HPDE6-E6E7 (cell line): ENCODE results near the gene LRRC18.

Experiments
- DNase-seq: peaks from one replicate; pipeline ENCODE4 v3.0.0; 2011; ENCODE audit warnings: missing footprints; ENCODE audit errors: extremely low spot score

The LRRC18 gene

GRCh38 chr10:48939790-48940325, at the start of gene LRRC18:
TSS of gene LRRC18 (minus strand) at chr10:48939840. CDS start at chr10:48914155, 25,685 bp downstream.
- DNase-seq = no peak

- no peak for DNase-seq
These were observed 46.0 kb upstream of the LRRC18 start for GRCh38 chr10:48985621-48986158.

DNA sequence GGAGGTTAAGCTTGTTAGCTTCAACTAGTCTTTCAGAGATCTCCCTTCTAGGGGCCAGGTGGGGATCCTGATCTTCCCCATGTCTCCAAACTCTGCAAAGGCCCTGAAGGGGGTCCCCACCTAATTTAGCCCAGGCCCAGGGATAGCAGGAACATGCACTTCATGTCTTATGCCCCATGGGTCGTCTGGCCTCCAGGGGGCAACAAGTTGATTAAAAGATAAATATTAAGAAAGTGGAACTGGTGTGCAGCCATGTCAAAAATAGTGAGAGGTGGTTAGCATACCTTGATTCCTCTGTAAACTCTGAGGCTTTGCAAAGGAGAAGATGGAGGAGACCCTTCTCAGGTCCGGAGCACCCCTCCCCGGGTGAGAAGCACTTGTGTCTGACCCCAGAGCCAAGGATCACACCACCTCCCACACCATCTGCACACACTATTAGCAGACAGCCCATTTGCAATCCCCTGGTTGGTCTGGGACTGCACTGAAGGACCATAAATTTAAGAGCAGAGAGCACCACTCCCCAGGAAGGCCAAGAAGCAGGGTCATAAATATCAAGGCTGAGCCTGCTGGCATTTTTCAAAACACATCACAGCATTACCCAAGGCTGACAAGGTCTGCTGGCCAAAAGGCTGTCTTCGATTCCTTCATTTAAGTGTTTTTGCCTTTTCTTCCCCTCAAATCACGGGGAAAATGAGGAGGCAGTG, 44.2 kb upstream of the LRRC18 start:
- DNase-seq = no peak

DNA sequence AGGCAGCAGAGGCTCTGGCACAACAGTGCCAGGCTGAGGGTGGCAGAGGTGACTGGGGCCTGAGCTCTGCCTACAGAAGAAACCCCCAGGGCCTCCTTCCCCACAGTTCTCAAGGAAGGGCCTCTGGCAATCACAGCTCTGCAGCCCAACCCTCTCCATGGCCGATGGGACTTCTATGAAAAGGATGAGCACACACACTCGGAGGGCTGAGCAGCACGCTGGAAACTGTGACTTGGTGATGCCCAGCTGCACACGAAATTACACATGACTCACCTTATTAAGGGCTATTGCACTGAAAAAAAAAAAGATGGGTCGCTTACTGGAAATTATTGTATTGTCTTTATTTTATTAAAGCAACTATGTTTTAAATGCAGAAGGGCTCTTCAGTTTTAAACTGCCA, 42.9 kb upstream of the LRRC18 start:
- DNase-seq = no peak

DNA sequence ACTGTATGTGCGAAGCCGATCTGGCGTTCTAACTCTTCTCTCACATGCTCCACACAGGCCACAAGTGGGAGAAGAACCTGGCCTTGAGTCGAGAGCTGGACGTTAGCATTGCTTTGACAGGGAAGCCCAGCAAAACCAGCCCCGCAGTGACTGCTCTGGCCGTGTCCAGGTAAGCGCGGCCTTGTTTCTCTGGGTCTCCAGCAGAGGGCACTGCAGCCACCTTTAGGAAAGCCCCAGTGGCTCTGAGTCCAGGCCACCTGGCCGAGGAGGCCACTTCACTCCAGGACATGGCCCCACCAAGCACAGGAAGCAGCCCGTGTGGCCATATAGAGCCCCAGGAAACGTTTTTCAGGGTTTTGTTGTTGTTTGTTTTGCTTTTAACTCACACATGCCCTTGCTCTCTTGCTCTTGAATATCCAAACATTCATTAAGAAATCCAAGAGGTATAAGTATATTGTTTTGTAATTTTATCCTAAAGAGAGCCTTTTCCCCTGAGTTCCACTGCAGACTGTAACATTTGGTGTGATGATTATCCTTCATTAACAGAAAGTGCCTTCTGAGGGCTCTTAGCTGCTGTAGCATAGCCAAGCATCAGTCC, 41.8 kb upstream of the LRRC18 start:
- peak; percentile 38 for DNase-seq

- DNase-seq = no peak
These were observed 38.7 kb upstream of the LRRC18 start for GRCh38 chr10:48978318-48978717.

DNA sequence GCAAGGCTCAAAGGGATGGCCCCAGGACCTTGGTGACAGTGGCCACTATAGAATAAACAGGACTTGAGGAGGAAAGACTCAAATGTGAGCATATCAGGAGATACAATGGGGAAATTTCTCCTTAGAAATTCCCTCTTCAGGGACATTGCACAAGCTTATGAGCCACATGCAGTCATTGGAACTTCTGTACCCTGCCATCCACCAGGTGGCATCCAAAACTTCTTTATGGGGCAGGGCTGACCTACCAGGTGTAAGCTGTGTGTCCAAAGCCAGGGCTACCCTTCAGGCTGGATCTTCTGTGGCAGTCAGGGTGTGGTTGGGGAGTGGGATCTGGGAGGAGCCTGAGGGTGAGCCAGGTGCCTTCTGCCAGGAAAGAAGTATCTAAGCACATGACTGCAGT, 36.6 kb upstream of the LRRC18 start:
- DNase-seq = no peak

- DNase-seq = no peak
These were observed 35.0 kb upstream of the LRRC18 start for GRCh38 chr10:48974510-48975156.

- no peak for DNase-seq
These were observed 33.4 kb upstream of the LRRC18 start for GRCh38 chr10:48973065-48973464.

GRCh38 chr10:48970654-48971053, 31.0 kb upstream of the LRRC18 start:
- DNase-seq = no peak

DNA sequence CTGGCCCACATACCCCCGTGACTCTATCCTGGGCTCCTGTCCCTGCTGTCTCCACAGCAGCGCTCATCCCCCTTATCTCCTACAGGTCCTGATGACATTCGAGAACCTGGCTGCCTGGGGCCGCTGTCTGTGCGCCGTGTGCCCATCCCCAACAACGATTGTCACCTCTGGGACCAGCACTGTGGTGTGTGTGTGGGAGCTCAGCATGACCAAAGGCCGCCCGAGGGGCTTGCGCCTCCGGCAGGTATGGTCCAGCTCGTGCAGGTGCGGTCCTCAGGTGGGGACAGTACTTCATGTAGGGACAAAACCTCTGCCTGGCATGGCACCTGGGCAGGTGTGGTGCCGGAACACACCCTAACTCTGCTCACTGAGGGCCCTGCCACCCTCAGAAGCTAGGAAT, 30.4 kb upstream of the LRRC18 start:
- no peak for DNase-seq

DNA sequence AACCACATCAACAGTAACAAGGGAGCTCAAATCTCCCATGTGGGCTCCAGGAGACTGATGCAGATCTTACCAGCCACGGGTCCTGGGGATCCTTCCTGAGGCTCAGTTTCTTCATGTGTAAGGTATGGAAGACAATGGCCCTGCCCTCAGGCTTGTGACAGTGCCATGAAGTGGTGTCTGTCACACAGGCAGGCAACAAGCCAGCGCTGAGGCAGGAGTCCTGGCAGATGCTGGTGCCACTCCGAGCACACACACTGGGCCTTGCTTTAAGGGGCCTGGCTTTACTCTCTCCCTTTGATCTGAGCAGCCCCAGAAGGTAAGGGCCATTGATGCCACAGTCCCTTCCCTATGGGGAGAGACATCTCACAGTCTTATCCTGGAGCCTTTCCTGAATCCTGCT, 28.4 kb upstream of the LRRC18 start:
- DNase-seq = no peak

DNA sequence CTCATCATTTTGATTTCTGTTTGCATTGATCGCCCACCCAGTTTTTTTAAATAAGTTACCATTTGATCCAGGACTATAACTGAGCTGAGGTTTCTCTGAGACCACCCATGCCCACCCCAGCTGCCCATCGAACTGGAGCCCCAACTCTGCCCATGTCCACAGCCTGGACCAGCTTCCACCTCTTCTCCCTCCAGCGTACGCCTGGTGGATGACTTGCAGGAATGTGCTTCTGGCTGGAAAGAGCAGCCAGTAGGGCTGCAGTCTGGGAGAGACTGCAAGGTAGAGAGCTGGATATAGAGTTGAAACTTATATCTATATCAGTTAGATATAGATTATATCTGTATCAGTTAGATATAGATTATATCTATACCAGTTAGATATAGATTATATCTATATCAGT, 25.8 kb upstream of the LRRC18 start:
- no peak for DNase-seq

GRCh38 chr10:48964038-48964437, 24.4 kb upstream of the LRRC18 start:
- no peak for DNase-seq

DNA sequence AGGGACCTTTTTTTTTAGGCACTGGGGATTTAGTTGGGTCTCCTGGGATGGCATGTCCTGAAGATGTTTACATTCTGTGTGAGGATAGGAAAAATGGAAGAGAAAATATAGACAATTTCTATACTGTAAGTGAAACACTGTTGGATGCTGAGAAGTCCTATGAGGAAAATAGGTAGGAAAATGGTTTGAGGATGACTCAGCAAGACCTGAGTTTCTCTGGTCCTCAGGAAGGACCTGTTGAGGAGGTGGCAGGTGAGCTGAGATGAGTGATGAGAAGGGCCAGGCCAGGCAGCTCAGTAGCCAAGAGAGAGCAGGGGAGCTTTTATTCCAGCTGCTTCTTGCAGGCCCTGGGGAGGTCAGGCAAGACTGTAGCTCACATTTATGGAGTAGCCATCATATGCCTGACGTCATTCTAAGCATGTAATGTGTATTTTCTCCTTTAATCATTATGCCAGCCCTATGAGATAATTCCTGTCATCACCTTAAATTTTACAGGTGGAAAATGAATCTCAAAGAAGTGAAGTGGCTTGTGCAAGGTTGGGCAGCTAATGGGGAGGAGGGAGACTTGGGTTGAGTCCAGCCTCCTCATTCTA, 19.1 kb upstream of the LRRC18 start:
- DNase-seq = no peak

DNA sequence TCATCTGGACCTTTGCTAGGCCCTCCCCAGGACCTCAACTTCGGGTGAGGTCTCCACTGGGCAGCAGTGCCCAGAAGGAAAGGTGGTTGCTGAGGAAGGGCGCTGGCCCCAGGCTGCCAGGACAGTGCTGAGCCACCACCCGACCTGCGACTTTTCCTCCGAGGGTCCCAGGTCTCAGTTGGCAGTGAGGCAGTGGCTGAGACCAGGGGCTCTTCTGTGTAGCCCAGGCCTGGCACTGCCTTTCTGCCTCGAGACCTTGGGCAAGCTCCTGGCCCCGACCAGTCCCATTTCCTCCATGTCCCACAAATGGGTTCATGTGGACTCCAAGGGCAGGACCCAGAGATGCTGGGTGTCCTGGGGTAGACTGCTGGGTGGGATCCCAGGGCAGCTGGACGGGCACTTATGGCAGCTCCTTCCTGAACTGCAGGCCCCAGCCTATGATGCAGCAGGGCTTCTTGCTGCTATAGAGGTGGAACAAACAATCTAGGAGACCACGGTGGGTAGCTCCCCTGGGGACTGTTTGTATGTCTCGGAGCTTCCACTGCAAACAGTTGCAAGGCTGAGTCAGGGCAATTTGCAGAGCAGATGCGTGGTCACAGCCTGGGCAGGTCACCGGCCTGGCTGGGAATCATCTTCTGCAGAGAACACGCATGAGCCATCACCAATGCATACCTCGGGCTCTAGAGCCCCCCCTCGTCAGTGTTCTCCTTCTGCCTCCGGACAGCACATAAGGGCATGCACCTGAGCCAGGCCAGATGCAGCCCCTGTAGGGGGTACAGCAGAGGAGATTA, 17.9 kb upstream of the LRRC18 start:
- no peak for DNase-seq

DNA sequence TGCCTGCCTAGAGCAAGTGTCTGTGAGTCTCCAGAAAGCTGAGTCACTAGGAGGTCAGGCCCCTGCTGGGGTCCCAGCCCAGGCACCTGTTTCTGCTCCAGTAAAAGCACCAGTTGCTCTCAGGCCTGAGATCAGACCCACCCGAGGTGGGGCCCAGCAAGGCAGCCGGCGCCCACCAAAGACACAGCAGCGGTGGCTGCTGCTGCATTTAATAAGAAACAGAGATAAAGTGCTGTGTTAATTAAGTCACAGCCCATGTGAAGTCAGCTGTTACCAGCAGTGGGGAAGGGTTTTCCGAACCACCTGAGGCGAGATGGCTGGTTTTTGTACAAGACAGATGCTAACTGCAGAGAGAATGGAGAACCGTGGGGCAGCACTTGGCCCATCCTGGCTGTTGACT, 12.1 kb upstream of the LRRC18 start:
- DNase-seq = no peak

DNA sequence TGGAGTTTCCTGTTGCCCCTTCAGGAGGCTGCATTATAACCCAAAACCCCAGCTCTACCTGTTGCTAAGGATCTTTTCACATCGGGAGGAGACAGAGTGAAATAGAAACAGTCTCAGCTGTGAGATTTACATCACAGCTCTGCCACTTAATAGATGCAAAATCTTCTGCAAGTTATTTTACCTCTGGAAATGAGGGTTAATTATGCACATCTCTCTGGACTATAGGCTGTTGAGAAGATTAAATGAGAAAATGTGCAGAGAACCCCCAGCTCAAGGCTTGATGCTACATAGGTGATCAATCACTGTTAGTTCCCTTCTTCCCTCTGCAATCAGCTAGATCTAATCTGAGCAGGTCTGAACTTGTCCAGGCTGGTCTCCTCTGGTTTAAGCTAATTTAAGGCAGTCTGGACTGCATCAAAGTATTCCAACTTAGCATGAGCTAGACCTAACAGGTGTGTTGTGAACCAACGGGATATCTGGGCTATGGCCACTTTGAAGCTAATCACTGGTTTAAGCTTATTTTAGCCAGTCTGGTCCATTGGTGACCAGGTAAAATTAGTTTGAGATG, 8.9 kb upstream of the LRRC18 start:
- no peak for DNase-seq

DNA sequence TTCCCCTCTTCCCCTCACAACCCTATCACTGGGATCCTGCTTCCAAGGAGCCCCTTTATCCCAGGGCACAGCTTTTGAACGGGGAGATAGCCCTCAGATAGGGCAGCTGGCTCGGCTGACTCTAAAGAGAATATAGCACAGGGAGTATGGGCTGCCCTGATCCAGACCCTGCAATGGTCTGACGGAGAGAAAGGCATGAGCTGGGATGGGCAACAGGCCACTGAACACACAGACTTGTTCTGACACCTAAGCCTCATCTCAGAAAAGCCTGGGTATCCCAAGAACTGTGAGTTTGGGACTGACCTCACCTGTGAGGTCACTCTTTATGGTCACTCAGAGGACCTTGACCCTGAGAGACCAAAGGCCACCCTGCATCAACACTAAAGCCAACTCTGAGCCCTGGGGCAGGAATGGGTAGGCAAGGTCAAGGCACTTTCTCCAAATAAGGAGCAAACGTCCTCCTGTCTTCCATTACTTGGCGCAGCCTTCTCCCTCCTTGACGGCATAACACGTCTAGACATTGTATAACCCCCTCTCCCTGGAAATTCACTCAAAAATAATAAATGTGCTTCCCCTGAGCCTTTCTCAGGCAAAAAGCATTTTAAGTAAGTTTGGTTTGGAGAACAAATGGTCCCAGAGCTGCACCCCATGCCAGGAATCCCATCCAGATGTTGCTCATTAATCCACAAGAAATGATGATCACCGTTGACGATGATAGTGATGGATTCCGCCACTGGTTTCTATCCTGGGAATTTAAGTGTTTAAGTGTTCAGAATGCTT, 8.2 kb upstream of the LRRC18 start:
- DNase-seq = no peak

GRCh38 chr10:48946891-48947500, 7.4 kb upstream of the LRRC18 start:
- DNase-seq = no peak
